ENCODE data around the gene SORCS2.

DNA sequence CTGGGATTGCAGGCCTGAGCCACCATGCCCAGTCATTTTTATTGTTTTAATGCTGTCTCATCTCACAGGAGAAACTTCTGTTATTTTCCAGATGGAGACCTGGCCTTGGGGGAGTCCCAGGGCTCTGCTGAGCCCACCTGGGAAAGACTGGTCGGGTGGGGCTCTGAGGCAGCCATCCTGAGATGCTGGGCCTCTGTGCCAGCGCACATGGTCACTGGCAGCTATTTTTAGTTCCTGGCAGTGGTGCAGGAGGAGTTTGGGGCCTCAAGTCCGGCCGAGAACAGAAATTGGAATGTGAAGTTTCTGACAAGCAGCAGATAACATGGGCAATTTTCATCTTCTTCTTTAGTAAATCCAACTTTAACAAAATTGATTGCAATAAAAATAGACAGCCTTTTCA lies 44.5 kb downstream of the SORCS2 start:
- TF ChIP-seq ZFP1 (CRISPR knock-in tag; IDR thresholded peaks at IDR 0.05) (no peak), MAZ (IDR thresholded peaks at IDR 0.05; ENCODE audit: borderline replicate concordance, low read depth, low read length) (no peak), MAZ (CRISPR knock-in tag; IDR thresholded peaks at IDR 0.05; ENCODE audit: low read depth) (no peak), ZNF367 (CRISPR knock-in tag; IDR thresholded peaks at IDR 0.05; ENCODE audit: borderline replicate concordance) (no peak), FOXJ3 (CRISPR knock-in tag; IDR thresholded peaks at IDR 0.05; ENCODE audit: borderline replicate concordance) (no peak), EP300 (IDR thresholded peaks at IDR 0.05; ENCODE audit: low read depth in 2 of 2, low read length in 2 of 2) (no peak), EP300 (CRISPR knock-in tag; IDR thresholded peaks at IDR 0.05; ENCODE audit: borderline replicate concordance) (no peak), MEIS1 (CRISPR knock-in tag; IDR thresholded peaks at IDR 0.05; ENCODE audit: borderline replicate concordance) (no peak)
- TF ChIP-seq, protein P1, sequence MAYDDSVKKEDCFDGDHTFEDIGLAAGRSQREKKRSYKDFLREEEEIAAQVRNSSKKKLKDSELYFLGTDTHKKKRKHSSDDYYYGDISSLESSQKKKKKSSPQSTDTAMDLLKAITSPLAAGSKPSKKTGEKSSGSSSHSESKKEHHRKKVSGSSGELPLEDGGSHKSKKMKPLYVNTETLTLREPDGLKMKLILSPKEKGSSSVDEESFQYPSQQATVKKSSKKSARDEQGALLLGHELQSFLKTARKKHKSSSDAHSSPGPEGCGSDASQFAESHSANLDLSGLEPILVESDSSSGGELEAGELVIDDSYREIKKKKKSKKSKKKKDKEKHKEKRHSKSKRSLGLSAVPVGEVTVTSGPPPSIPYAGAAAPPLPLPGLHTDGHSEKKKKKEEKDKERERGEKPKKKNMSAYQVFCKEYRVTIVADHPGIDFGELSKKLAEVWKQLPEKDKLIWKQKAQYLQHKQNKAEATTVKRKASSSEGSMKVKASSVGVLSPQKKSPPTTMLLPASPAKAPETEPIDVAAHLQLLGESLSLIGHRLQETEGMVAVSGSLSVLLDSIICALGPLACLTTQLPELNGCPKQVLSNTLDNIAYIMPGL (CRISPR knock-in tag; IDR thresholded peaks at IDR 0.05; ENCODE audit: borderline replicate concordance in 1 of 2, low read depth in 1 of 2): no peak
- TF ChIP-seq, protein P2, sequence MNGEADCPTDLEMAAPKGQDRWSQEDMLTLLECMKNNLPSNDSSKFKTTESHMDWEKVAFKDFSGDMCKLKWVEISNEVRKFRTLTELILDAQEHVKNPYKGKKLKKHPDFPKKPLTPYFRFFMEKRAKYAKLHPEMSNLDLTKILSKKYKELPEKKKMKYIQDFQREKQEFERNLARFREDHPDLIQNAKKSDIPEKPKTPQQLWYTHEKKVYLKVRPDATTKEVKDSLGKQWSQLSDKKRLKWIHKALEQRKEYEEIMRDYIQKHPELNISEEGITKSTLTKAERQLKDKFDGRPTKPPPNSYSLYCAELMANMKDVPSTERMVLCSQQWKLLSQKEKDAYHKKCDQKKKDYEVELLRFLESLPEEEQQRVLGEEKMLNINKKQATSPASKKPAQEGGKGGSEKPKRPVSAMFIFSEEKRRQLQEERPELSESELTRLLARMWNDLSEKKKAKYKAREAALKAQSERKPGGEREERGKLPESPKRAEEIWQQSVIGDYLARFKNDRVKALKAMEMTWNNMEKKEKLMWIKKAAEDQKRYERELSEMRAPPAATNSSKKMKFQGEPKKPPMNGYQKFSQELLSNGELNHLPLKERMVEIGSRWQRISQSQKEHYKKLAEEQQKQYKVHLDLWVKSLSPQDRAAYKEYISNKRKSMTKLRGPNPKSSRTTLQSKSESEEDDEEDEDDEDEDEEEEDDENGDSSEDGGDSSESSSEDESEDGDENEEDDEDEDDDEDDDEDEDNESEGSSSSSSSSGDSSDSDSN (CRISPR knock-in tag; IDR thresholded peaks at IDR 0.05): no peak
- TF ChIP-seq, protein P3, sequence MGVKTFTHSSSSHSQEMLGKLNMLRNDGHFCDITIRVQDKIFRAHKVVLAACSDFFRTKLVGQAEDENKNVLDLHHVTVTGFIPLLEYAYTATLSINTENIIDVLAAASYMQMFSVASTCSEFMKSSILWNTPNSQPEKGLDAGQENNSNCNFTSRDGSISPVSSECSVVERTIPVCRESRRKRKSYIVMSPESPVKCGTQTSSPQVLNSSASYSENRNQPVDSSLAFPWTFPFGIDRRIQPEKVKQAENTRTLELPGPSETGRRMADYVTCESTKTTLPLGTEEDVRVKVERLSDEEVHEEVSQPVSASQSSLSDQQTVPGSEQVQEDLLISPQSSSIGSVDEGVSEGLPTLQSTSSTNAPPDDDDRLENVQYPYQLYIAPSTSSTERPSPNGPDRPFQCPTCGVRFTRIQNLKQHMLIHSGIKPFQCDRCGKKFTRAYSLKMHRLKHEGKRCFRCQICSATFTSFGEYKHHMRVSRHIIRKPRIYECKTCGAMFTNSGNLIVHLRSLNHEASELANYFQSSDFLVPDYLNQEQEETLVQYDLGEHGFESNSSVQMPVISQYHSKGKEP (CRISPR knock-in tag; IDR thresholded peaks at IDR 0.05): no peak
- TF ChIP-seq, protein P4, sequence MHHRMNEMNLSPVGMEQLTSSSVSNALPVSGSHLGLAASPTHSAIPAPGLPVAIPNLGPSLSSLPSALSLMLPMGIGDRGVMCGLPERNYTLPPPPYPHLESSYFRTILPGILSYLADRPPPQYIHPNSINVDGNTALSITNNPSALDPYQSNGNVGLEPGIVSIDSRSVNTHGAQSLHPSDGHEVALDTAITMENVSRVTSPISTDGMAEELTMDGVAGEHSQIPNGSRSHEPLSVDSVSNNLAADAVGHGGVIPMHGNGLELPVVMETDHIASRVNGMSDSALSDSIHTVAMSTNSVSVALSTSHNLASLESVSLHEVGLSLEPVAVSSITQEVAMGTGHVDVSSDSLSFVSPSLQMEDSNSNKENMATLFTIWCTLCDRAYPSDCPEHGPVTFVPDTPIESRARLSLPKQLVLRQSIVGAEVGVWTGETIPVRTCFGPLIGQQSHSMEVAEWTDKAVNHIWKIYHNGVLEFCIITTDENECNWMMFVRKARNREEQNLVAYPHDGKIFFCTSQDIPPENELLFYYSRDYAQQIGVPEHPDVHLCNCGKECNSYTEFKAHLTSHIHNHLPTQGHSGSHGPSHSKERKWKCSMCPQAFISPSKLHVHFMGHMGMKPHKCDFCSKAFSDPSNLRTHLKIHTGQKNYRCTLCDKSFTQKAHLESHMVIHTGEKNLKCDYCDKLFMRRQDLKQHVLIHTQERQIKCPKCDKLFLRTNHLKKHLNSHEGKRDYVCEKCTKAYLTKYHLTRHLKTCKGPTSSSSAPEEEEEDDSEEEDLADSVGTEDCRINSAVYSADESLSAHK (CRISPR knock-in tag; IDR thresholded peaks at IDR 0.05; ENCODE audit: borderline replicate concordance): no peak
- TF ChIP-seq, protein P5, sequence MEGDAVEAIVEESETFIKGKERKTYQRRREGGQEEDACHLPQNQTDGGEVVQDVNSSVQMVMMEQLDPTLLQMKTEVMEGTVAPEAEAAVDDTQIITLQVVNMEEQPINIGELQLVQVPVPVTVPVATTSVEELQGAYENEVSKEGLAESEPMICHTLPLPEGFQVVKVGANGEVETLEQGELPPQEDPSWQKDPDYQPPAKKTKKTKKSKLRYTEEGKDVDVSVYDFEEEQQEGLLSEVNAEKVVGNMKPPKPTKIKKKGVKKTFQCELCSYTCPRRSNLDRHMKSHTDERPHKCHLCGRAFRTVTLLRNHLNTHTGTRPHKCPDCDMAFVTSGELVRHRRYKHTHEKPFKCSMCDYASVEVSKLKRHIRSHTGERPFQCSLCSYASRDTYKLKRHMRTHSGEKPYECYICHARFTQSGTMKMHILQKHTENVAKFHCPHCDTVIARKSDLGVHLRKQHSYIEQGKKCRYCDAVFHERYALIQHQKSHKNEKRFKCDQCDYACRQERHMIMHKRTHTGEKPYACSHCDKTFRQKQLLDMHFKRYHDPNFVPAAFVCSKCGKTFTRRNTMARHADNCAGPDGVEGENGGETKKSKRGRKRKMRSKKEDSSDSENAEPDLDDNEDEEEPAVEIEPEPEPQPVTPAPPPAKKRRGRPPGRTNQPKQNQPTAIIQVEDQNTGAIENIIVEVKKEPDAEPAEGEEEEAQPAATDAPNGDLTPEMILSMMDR (CRISPR knock-in tag; IDR thresholded peaks at IDR 0.05): no peak
